Effector memory CD4-positive, alpha-beta T cell (primary cell): ENCODE data around the gene NUP155.
"Not testable (repeated sequence)": the region's sequence is repeated elsewhere in the genome, so short reads cannot be mapped to it uniquely, and the experiment has no call there.

ENCODE experiments used
- DNase-seq, 3 donors: peaks; one replicate each; pipeline ENCODE4 v3.0.0-alpha.2; 2020
- H3K27ac ChIP-seq: 2 replicates; pipeline ENCODE4 v1.7.0; 2013; ENCODE audit warnings: mild to moderate bottlenecking, low read length, moderate library complexity; ENCODE audit not compliant: insufficient read depth, poor library complexity, severe bottlenecking
- H3K27me3 ChIP-seq: replicated peaks from 2 replicates; pipeline ENCODE4 v1.7.0; 2013; ENCODE audit warnings: mild to moderate bottlenecking, low read length; ENCODE audit not compliant: insufficient read depth, control insufficient read depth, poor library complexity, severe bottlenecking
- H3K36me3 ChIP-seq: 2 replicates; pipeline ENCODE4 v1.7.0; 2013; ENCODE audit warnings: mild to moderate bottlenecking, low read length, moderate library complexity; ENCODE audit not compliant: control insufficient read depth, insufficient read depth
- H3K4me1 ChIP-seq: 2 replicates; pipeline ENCODE4 v1.7.0; 2013; ENCODE audit warnings: low read length, mild to moderate bottlenecking; ENCODE audit not compliant: control insufficient read depth, insufficient read depth, poor library complexity, severe bottlenecking
- H3K4me3 ChIP-seq: 2 replicates; pipeline ENCODE4 v1.7.0; 2013; ENCODE audit warnings: low read length, low read depth, mild to moderate bottlenecking; ENCODE audit not compliant: insufficient read depth, poor library complexity, severe bottlenecking
- H3K9me3 ChIP-seq: 2 replicates; pipeline ENCODE4 v1.7.0; 2013; ENCODE audit warnings: mild to moderate bottlenecking, low read length, moderate library complexity; ENCODE audit not compliant: control insufficient read depth

NUP155 gene

GRCh38 chr5:37370550-37370863, 399 bp downstream of the NUP155 start:
- Histone ChIP-seq H3K4me3 (peak overlapping the region; percentile 73), H3K36me3 (no peaks in the 10 kb centered on the region), H3K4me1 (peaks cover 7% of the 10 kb centered on the region), H3K27ac (peak overlapping the region; percentile 80), H3K27me3 (no peaks in the 10 kb centered on the region), H3K9me3 (no peaks in the 10 kb centered on the region)
- no peak for DNase-seq

- no peak overlapping the region for H3K27ac ChIP-seq
- peaks cover 30% of the 10 kb centered on the region for H3K36me3 ChIP-seq
- H3K4me3 ChIP-seq: no peak overlapping the region
- H3K27me3 ChIP-seq: no peaks in the 10 kb centered on the region
- H3K9me3 ChIP-seq: no peaks in the 10 kb centered on the region
- no peak for DNase-seq
- H3K4me1 ChIP-seq: no peaks in the 10 kb centered on the region
Measured at GRCh38 chr5:37355161-37355560, 15.7 kb downstream of the NUP155 start.

GRCh38 chr5:37342741-37343140, 28.2 kb downstream of the NUP155 start:
- peaks cover 57% of the 10 kb centered on the region for H3K36me3 ChIP-seq
- not testable (repeated sequence) for H3K27ac ChIP-seq, H3K4me1 ChIP-seq, H3K4me3 ChIP-seq, H3K27me3 ChIP-seq, DNase-seq, H3K9me3 ChIP-seq

- H3K27ac ChIP-seq, DNase-seq, H3K27me3 ChIP-seq, H3K4me3 ChIP-seq, H3K9me3 ChIP-seq, H3K4me1 ChIP-seq: not testable (repeated sequence)
- peaks cover 42% of the 10 kb centered on the region for H3K36me3 ChIP-seq
Measured at GRCh38 chr5:37334754-37335153, 36.2 kb downstream of the NUP155 start.

- Histone ChIP-seq H3K4me1 (no peaks in the 10 kb centered on the region), H3K9me3 (no peaks in the 10 kb centered on the region), H3K27me3 (no peaks in the 10 kb centered on the region), H3K36me3 (peaks cover 58% of the 10 kb centered on the region), H3K4me3 (no peak overlapping the region), H3K27ac (no peak overlapping the region)
- DNase-seq: no peak
Measured at GRCh38 chr5:37326536-37326935, 44.4 kb downstream of the NUP155 start.

- Histone ChIP-seq H3K27ac (no peak overlapping the region), H3K36me3 (peaks cover 57% of the 10 kb centered on the region), H3K9me3 (no peaks in the 10 kb centered on the region), H3K4me1 (no peaks in the 10 kb centered on the region), H3K27me3 (no peaks in the 10 kb centered on the region), H3K4me3 (no peak overlapping the region)
- no peak for DNase-seq
Measured at GRCh38 chr5:37323607-37324006, 47.3 kb downstream of the NUP155 start.

- no peak for DNase-seq
- peaks cover 34% of the 10 kb centered on the region for H3K36me3 ChIP-seq
- H3K27me3 ChIP-seq: no peaks in the 10 kb centered on the region
- no peaks in the 10 kb centered on the region for H3K4me1 ChIP-seq
- H3K4me3 ChIP-seq: no peak overlapping the region
- H3K9me3 ChIP-seq: no peaks in the 10 kb centered on the region
- no peak overlapping the region for H3K27ac ChIP-seq
Measured at GRCh38 chr5:37319037-37319782, 51.7 kb downstream of the NUP155 start.

- Histone ChIP-seq H3K27ac (no peak overlapping the region), H3K4me1 (no peaks in the 10 kb centered on the region), H3K27me3 (no peaks in the 10 kb centered on the region), H3K9me3 (no peaks in the 10 kb centered on the region), H3K4me3 (no peak overlapping the region), H3K36me3 (peaks cover 43% of the 10 kb centered on the region)
- DNase-seq: no peak
Measured at GRCh38 chr5:37316027-37316426, 54.9 kb downstream of the NUP155 start.

GRCh38 chr5:37310360-37310759, 60.5 kb downstream of the NUP155 start:
- peaks cover 51% of the 10 kb centered on the region for H3K36me3 ChIP-seq
- H3K4me1 ChIP-seq: no peaks in the 10 kb centered on the region
- no peak overlapping the region for H3K27ac ChIP-seq
- no peaks in the 10 kb centered on the region for H3K27me3 ChIP-seq
- H3K9me3 ChIP-seq: no peaks in the 10 kb centered on the region
- no peak overlapping the region for H3K4me3 ChIP-seq
- DNase-seq: no peak

GRCh38 chr5:37308793-37309192, 62.1 kb downstream of the NUP155 start:
- H3K27ac ChIP-seq: no peak overlapping the region
- no peak for DNase-seq
- H3K4me3 ChIP-seq: no peak overlapping the region
- H3K4me1 ChIP-seq: no peaks in the 10 kb centered on the region
- no peaks in the 10 kb centered on the region for H3K9me3 ChIP-seq
- no peaks in the 10 kb centered on the region for H3K27me3 ChIP-seq
- peaks cover 56% of the 10 kb centered on the region for H3K36me3 ChIP-seq
